ENCODE data around the gene MS4A2. TPM values are rescaled to one million over a fixed set of nuclear protein-coding genes. Genes with fewer than 3 reads are reported as not detected.
A peak's percentile ranks its signal among the peaks of the same experiment; 100 is the strongest.

Gene MS4A2
- total and polyA plus RNA-seq, 2 experiments from 2014 or later = not detected

GRCh38 chr11:60122414-60123036 lies 34.1 kb downstream of the MS4A2 start (continued):
- TF ChIP-seq ETS1 (IDR thresholded peaks at IDR 0.05) = no peak

GRCh38 chr11:60124802-60125432 lies 36.5 kb downstream of the MS4A2 start:
- Histone ChIP-seq H3F3A (replicated peaks; ENCODE audit: low read depth) (no peaks in the 10 kb centered on the region), H3K36me3 (ENCODE audit: insufficient read depth) (no peaks in the 10 kb centered on the region), H3K9me2 (ENCODE audit: insufficient read depth) (0 out of 2 replicates have a peak, but pooled peaks cover 3% of the 10 kb centered on the region), H4K20me1 (replicated peaks; ENCODE audit: insufficient read depth) (no peaks in the 10 kb centered on the region), H3K79me2 (replicated peaks; ENCODE audit: insufficient read depth) (no peaks in the 10 kb centered on the region), H3K4me1 (ENCODE audit: insufficient read depth) (peaks cover 38% of the 10 kb centered on the region), H2AFZ (peak overlapping the region; percentile 72), H3K27me3 (ENCODE audit: insufficient read depth) (no peaks in the 10 kb centered on the region), H3K4me2 (peak overlapping the region; percentile 15; the same call in 1 of the 2 replicates), H3K27ac (ENCODE audit: low read depth) (no peak overlapping the region), H3K4me3 (no peak overlapping the region)
- no peaks in the 10 kb centered on the region for H3K9me3 Mint-ChIP-seq
- peak overlapping the region; percentile 18; the same call in 1 of the 2 replicates for H3K27ac Mint-ChIP-seq
- H3K4me3 Mint-ChIP-seq = no peak overlapping the region
- peaks cover 21% of the 10 kb centered on the region for H3K4me1 Mint-ChIP-seq
- H3K36me3 Mint-ChIP-seq (ENCODE audit: low read depth) = no peaks in the 10 kb centered on the region
- ATAC-seq = peak; percentile 22; the same call in 2 of the 3 replicates
- no peak for DNase-seq (ENCODE audit: low spot score)
- no peaks in the 10 kb centered on the region for H3K27me3 Mint-ChIP-seq (ENCODE audit: insufficient read depth, low read depth, poor library complexity)
- no peak for TF ChIP-seq CREB1 (CRISPR knock-in tag; IDR thresholded peaks at IDR 0.05; ENCODE audit: low read depth)
- TF ChIP-seq REST (IDR thresholded peaks at IDR 0.05; ENCODE audit: unreplicated experiment) = no peak
- TF ChIP-seq JUNB (IDR thresholded peaks at IDR 0.05; ENCODE audit: unreplicated experiment) = no peak
- no peak for TF ChIP-seq NANOG (IDR thresholded peaks at IDR 0.05; ENCODE audit: borderline replicate concordance)
- no peak for TF ChIP-seq POLR2AphosphoS5 (IDR thresholded peaks at IDR 0.05; ENCODE audit: low read depth)
- no peak for TF ChIP-seq EZH2 (IDR thresholded peaks at IDR 0.05; ENCODE audit: low read depth, unreplicated experiment)
- TF ChIP-seq CTCF (conservative IDR thresholded peaks at IDR 0.05; ENCODE audit: low read depth in 2 of 2) = no peak
- no peak for TF ChIP-seq ZNF114 (CRISPR knock-in tag; IDR thresholded peaks at IDR 0.05)
- no peak for TF ChIP-seq STAT1 (IDR thresholded peaks at IDR 0.05; ENCODE audit: unreplicated experiment)
- no peak for TF ChIP-seq EZH2phosphoT487 (IDR thresholded peaks at IDR 0.05; ENCODE audit: unreplicated experiment)
- TF ChIP-seq ZNF331 (CRISPR knock-in tag; IDR thresholded peaks at IDR 0.05; ENCODE audit: low read depth) = no peak
- no peak for TF ChIP-seq ETS1 (IDR thresholded peaks at IDR 0.05)

Measured in GM23338 (cell line).